HepG2 (cell line): ENCODE results near the gene CSE1L. TPM values are rescaled to one million over a fixed set of nuclear protein-coding genes. Genes with fewer than 3 reads are reported as not detected.

ENCODE experiments used
- ATAC-seq: fragments of 200-7000 bp; cut with Tn5 transposase; 3 replicates; pipeline ENCODE4 v1.9.1; 2020; ENCODE audit warnings: mild to moderate bottlenecking, moderate library complexity
- Bru-seq: library from RNA; stranded (reverse); fragments of 400-500 nt; gene quantifications from one replicate; lab custom pipeline; 2021; lab: Mats Ljungman, UMichigan
- BruChase-seq, 2 experiments: library from RNA; stranded (reverse); fragments of 400-500 nt; gene quantifications; one replicate each; lab custom pipeline; 2021; lab: Mats Ljungman, UMichigan
- BruUV-seq: library from RNA; stranded (reverse); fragments of 400-500 nt; replicated peaks from 2 replicates; lab custom pipeline; 2021; lab: Mats Ljungman, UMichigan
- CTCF ChIA-PET: fragments of 300-600 bp; formaldehyde crosslinking; extraction: SDS; loops from one replicate; lab custom pipeline; 2021; ENCODE audit warnings: low total read pairs, inconsistent platforms, low intra/inter-chr PET ratio; lab: Yijun Ruan, JAX
- POLR2A ChIA-PET: fragments of 350-600 bp; sonication (Branson Sonifier 250); formaldehyde crosslinking; loops from one replicate; lab custom pipeline; 2020; ENCODE audit warnings: antibody characterized with exemption, inconsistent platforms; lab: Yijun Ruan, JAX
- DNase-seq: peaks from one replicate; pipeline ENCODE4 v3.0.0-alpha.2; 2015; ENCODE audit warnings: low spot score
- FAIRE-seq: peaks from 3 replicates; lab custom pipeline; 2011; peaks lifted over from hg19 to GRCh38; lab: Jason Lieb, UNC
- H2AFZ ChIP-seq: one replicate; pipeline ENCODE4 v1.6.1; 2011; ENCODE audit warnings: low read length, inconsistent platforms
- H3K27ac ChIP-seq: fragments of 300-600 bp; 3 replicates; pipeline ENCODE4 v1.8.0; 2011; ENCODE audit warnings: mixed run types, mild to moderate bottlenecking, mixed read lengths, low read length, inconsistent platforms; ENCODE audit not compliant: insufficient read depth; ENCODE audit errors: extremely low read length
- H3K27me3 ChIP-seq, 2 experiments: fragments of 200-600 bp in 1 of 2; 2 replicates in 1 of 2; 3 replicates in 1 of 2; pipeline versions ENCODE4 v1.6.0 to v1.8.0; 2011; ENCODE audit warnings: low read length in 2 of 2, mild to moderate bottlenecking in 2 of 2, moderate library complexity in 2 of 2, inconsistent platforms in 1 of 2; ENCODE audit not compliant: insufficient read depth in 2 of 2, control insufficient read depth in 1 of 2
- H3K36me3 ChIP-seq, 2 experiments: fragments of 200-600 bp in 1 of 2; replicated peaks in 1 of 2; 2 replicates in 1 of 2; 3 replicates in 1 of 2; pipeline versions ENCODE4 v1.5.1 to v1.8.0; 2011; ENCODE audit warnings: low read length in 2 of 2, inconsistent platforms in 1 of 2; ENCODE audit not compliant: insufficient read depth in 2 of 2, control insufficient read depth in 1 of 2
- H3K4me1 ChIP-seq: 2 replicates; pipeline ENCODE4 v1.5.1; 2012; ENCODE audit warnings: low read length, inconsistent platforms; ENCODE audit not compliant: insufficient read depth
- H3K4me2 ChIP-seq: 2 replicates; pipeline ENCODE4 v1.6.0; 2011; ENCODE audit warnings: low read depth, low read length, inconsistent platforms
- H3K4me3 ChIP-seq, 3 experiments: fragments of 200-600 bp in 1 of 3; sonication (generic), shearing (Covaris generic) in 1 of 3; replicated peaks in 1 of 3; 2 replicates each; pipeline ENCODE4 v1.5.1; 2011 to 2016; ENCODE audit warnings: low read length in 3 of 3, inconsistent platforms in 2 of 3, low read depth in 2 of 3, mild to moderate bottlenecking in 2 of 3, control low read depth in 1 of 3, mixed read lengths in 1 of 3; ENCODE audit not compliant: insufficient read depth in 1 of 3
- H3K79me2 ChIP-seq: one replicate; pipeline ENCODE4 v1.6.1; 2011; ENCODE audit warnings: low read length, inconsistent platforms; ENCODE audit not compliant: insufficient read depth
- H3K9ac ChIP-seq: 2 replicates; pipeline ENCODE4 v1.6.0; 2011; ENCODE audit warnings: mild to moderate bottlenecking, low read depth, low read length, inconsistent platforms; ENCODE audit not compliant: insufficient read depth
- H3K9me3 ChIP-seq: 2 replicates; pipeline ENCODE4 v1.5.1; 2012; ENCODE audit warnings: mild to moderate bottlenecking, low read length
- H4K20me1 ChIP-seq: 2 replicates; pipeline ENCODE4 v1.6.0; 2011; ENCODE audit warnings: inconsistent platforms, mild to moderate bottlenecking, low read length, moderate library complexity; ENCODE audit not compliant: insufficient read depth
- FOXJ3 ChIP-seq: sonication (generic); formaldehyde crosslinking; IDR thresholded peaks from 2 replicates; pipeline ENCODE4 v1.4.0; 2020; ENCODE audit warnings: missing genetic modification reagents, mild to moderate bottlenecking, borderline replicate concordance
- IRX3 ChIP-seq: sonication (generic); formaldehyde crosslinking; IDR thresholded peaks from 2 replicates; pipeline ENCODE4 v1.8.1; 2023; ENCODE audit warnings: mild to moderate bottlenecking, low read depth, missing genetic modification reagents, borderline replicate concordance
- KLF9 ChIP-seq: IDR thresholded peaks from 2 replicates; pipeline ENCODE4 v1.6.1; 2016; ENCODE audit warnings: low read depth
- NFE2L1 ChIP-seq: sonication (generic); formaldehyde crosslinking; IDR thresholded peaks from 2 replicates; pipeline ENCODE4 v1.4.0; 2020; ENCODE audit warnings: missing genetic modification reagents, mild to moderate bottlenecking, borderline replicate concordance
- NR2F6 ChIP-seq, 2 experiments: IDR thresholded peaks; 2 replicates each; pipeline ENCODE4 v1.6.1; 2016; ENCODE audit warnings: antibody characterized with exemption in 1 of 2, mild to moderate bottlenecking in 1 of 2
- PAWR ChIP-seq: sonication (generic); formaldehyde crosslinking; IDR thresholded peaks from 2 replicates; pipeline ENCODE4 v1.4.0; 2020; ENCODE audit warnings: missing genetic modification reagents, mild to moderate bottlenecking, borderline replicate concordance
- RXRB ChIP-seq: IDR thresholded peaks from 2 replicates; pipeline ENCODE4 v1.6.1; 2016; ENCODE audit warnings: borderline replicate concordance, missing genetic modification reagents, missing compliant biosample characterization
- TCF7L2 ChIP-seq: IDR thresholded peaks from 2 replicates; pipeline ENCODE4 v1.6.1; 2011; ENCODE audit warnings: mild to moderate bottlenecking, low read depth, low read length, moderate library complexity
- ZKSCAN8 ChIP-seq: IDR thresholded peaks from 2 replicates; pipeline ENCODE4 v1.6.1; 2016; ENCODE audit warnings: borderline replicate concordance, missing genetic modification reagents, missing compliant biosample characterization
- ZNF121 ChIP-seq: sonication (generic); formaldehyde crosslinking; IDR thresholded peaks from 2 replicates; pipeline ENCODE4 v1.5.0; 2020; ENCODE audit warnings: mild to moderate bottlenecking, missing genetic modification reagents
- ZNF569 ChIP-seq: sonication (generic); formaldehyde crosslinking; IDR thresholded peaks from 2 replicates; pipeline ENCODE4 v1.5.0; 2020; ENCODE audit warnings: mild to moderate bottlenecking, missing genetic modification reagents, moderate library complexity, borderline replicate concordance
- WGBS: methylation state at CpG from one replicate; pipeline ENCODE4 v1.1.6; 2017; ENCODE audit warnings: low lambda C conversion rate; 5-methylcytosine and 5-hydroxymethylcytosine counted together
- in situ Hi-C: cut with HindIII; loops from 2 replicates; pipeline ENCODE4 v1.10.0; 2017; ENCODE audit warnings: low pct_unique_long_range_greater_than_20kb; ENCODE audit not compliant: extremely low pct_ligation_motif_present
- intact Hi-C: fragments of 100-400 bp; cut with micrococcal nuclease; formaldehyde crosslinking; loops from one replicate; pipeline ENCODE4 v1.10.0; 2022; ENCODE audit not compliant: unreplicated experiment
- long read RNA-seq, 2 experiments: library from RNA in 1 of 2; library from polyadenylated mRNA in 1 of 2; stranded (forward) in 1 of 2; unstranded in 1 of 2; transcript quantifications; one replicate each; pipeline ENCODE4 v2.0.0, GENCODE V29; 2019 to 2022
- polyA minus RNA-seq, 3 experiments: library from RNA; depleted of rRNA, polyadenylated mRNA; stranded (reverse); fragments of >200 nt; gene quantifications; 2 replicates each; pipeline ENCODE4 v1.2.3, GENCODE V29; 2011; ENCODE audit warnings: low replicate concordance in 1 of 3
- polyA plus RNA-seq, 8 experiments: library from polyadenylated mRNA; depleted of rRNA in 3 of 8; stranded (reverse) in 7 of 8; unstranded in 1 of 8; fragments of >200 nt; fragmentation: Illumina TruSeq in 4 of 8; extraction: Trizol in 4 of 8; gene quantifications; 2 replicates each; pipeline versions ENCODE4 v1.2.1 to v1.2.3, GENCODE V29; 2011 to 2016; ENCODE audit warnings: low read depth in 4 of 8, missing spikeins in 1 of 8, mixed read lengths in 1 of 8; ENCODE audit not compliant: insufficient read depth in 1 of 8
- total RNA-seq, 5 experiments: library from RNA; depleted of rRNA; stranded (reverse); fragments of >200 nt; fragmentation: Illumina TruSeq; extraction: Trizol; gene quantifications; 2 replicates each; pipeline ENCODE4 v1.2.3, GENCODE V29; 2016; ENCODE audit warnings: low read depth in 1 of 5
- TF ChIP-seq, protein P1 (sequence below): sonication (generic); formaldehyde crosslinking; IDR thresholded peaks from 2 replicates; pipeline ENCODE4 v1.8.0; 2022; ENCODE audit warnings: missing genetic modification reagents, mild to moderate bottlenecking, inconsistent platforms, borderline replicate concordance
- TF ChIP-seq, protein P2 (sequence below): IDR thresholded peaks from 2 replicates; pipeline ENCODE4 v1.6.1; 2016

The CSE1L gene
- total RNA-seq (2016; rRNA removed; fragmentation: Illumina TruSeq; extraction: Trizol) (258 and 449 TPM in 2 replicates), polyA plus RNA-seq (2011; rRNA removed) (37.1 and 56.9 TPM in 2 replicates), polyA minus RNA-seq (2011; rRNA and poly(A)+ RNA removed; ENCODE audit: low replicate concordance) (33.8 and 112 TPM in 2 replicates), Bru-seq, nascent RNA (percentile 94 among the genes with signal in this experiment), BruChase-seq, experiment 1, labeled RNA remaining after a 6-hour chase (percentile 94 among the genes with signal in this experiment), BruChase-seq, experiment 2, labeled RNA remaining after a 2-hour chase (percentile 96 among the genes with signal in this experiment)
- total RNA-seq (2016; cell fraction: cytosol; rRNA removed; fragmentation: Illumina TruSeq; extraction: Trizol; ENCODE audit: low read depth): 62.9 and 72.5 TPM in 2 replicates
- 257 and 452 TPM in 2 replicates for total RNA-seq (2016; cell fraction: insoluble cytoplasmic fraction; rRNA removed; fragmentation: Illumina TruSeq; extraction: Trizol)
- total RNA-seq (2016; cell fraction: membrane; rRNA removed; fragmentation: Illumina TruSeq; extraction: Trizol): 96.6 and 104 TPM in 2 replicates
- total RNA-seq (2016; cell fraction: nucleus; rRNA removed; fragmentation: Illumina TruSeq; extraction: Trizol): 167 and 185 TPM in 2 replicates
- polyA plus RNA-seq (2011; cell fraction: cytosol; rRNA removed): 22.6 and 30.5 TPM in 2 replicates
- 24.7 and 24.9 TPM in 2 replicates for polyA plus RNA-seq (2011; cell fraction: nucleus; rRNA removed)
- polyA plus RNA-seq (2012): 53.3 and 83.9 TPM in 2 replicates
- 18.3 and 22.0 TPM in 2 replicates for polyA plus RNA-seq (2016; cell fraction: cytosol; fragmentation: Illumina TruSeq; extraction: Trizol; ENCODE audit: low read depth)
- polyA plus RNA-seq (2016; cell fraction: insoluble cytoplasmic fraction; fragmentation: Illumina TruSeq; extraction: Trizol; ENCODE audit: low read depth): 363 and 386 TPM in 2 replicates
- polyA plus RNA-seq (2016; cell fraction: membrane; fragmentation: Illumina TruSeq; extraction: Trizol; ENCODE audit: low read depth): 45.2 and 49.9 TPM in 2 replicates
- polyA plus RNA-seq (2016; cell fraction: nucleus; fragmentation: Illumina TruSeq; extraction: Trizol; ENCODE audit: insufficient read depth, low read depth): 162 and 172 TPM in 2 replicates
- polyA minus RNA-seq (2011; cell fraction: cytosol; rRNA and poly(A)+ RNA removed): 46.4 and 54.2 TPM in 2 replicates
- 58.6 and 66.2 TPM in 2 replicates for polyA minus RNA-seq (2011; cell fraction: nucleus; rRNA and poly(A)+ RNA removed)
- long read RNA-seq, experiment 1, transcript CSE1L-201 (25 exons, 3,553 nt): major isoform, 86 of 122 reads
- long read RNA-seq, experiment 1, partial matches to known transcripts: 17 of 122 reads
- long read RNA-seq, experiment 1, other reads (novel, unspliced or antisense): 18 of 122 reads
- long read RNA-seq, experiment 2, transcript CSE1L-201 (25 exons, 3,553 nt): major isoform, 56 of 229 reads
- long read RNA-seq, experiment 2, partial matches to known transcripts: 131 of 229 reads
- long read RNA-seq, experiment 2, other reads (novel, unspliced or antisense): 42 of 229 reads

- in situ Hi-C loops (no loop called here), intact Hi-C loops (loop anchor here (1.0 to 5.0 kb wide), 2 partner anchors 124 to 173 kb away; partner anchors contain the start of genes ARFGEF2 and DDX27)
- peak within 1 kb of the TSS; percentile 56 for H2AFZ ChIP-seq
- ChIA-PET CTCF (no interaction called here), POLR2A (interaction anchor here (0.9 to 2.5 kb wide), 18 partner anchors 9 to 232 kb away, joined by 3 to 20 read pairs (median 6); partner anchors contain the start of genes DDX27 and ZNFX1)
- H3K36me3 ChIP-seq: peaks cover 0 to 16% of the 10 kb centered on the region in 2 experiments; a peak in 2 of 5 replicates
- H3K79me2 ChIP-seq: peaks cover 55% of the 10 kb centered on the region
- H3K27ac ChIP-seq: peak within 1 kb of the TSS; percentile 89
- FAIRE-seq: peak; percentile 77
- peak; percentile 97 for ATAC-seq
- H3K4me3 ChIP-seq: peak within 1 kb of the TSS; percentile 84 to 99 (median 87)
- no peaks in the 10 kb centered on the region for H3K9me3 ChIP-seq
- no peaks in the 10 kb centered on the region; a peak in 2 of 5 replicates for H3K27me3 ChIP-seq
- TSS peak; percentile 58 for BruUV-seq
- H3K4me2 ChIP-seq: peak within 1 kb of the TSS; percentile 94
- peaks cover 25% of the 10 kb centered on the region for H4K20me1 ChIP-seq
- peak within 1 kb of the TSS; percentile 97 for H3K9ac ChIP-seq
- H3K4me1 ChIP-seq: peaks cover 50% of the 10 kb centered on the region
- DNase-seq: peak; percentile 97
- WGBS: 1% methylated on average over 51 of the region's 80 CpGs
- TF ChIP-seq ZNF121 (CRISPR knock-in tag) (peak; percentile 9; the same call in 1 of the 2 replicates), NFE2L1 (CRISPR knock-in tag) (peak; percentile 52), IRX3 (CRISPR knock-in tag) (0 out of 2 replicates have a peak, but pooled peaks have one; percentile 92), FOXJ3 (CRISPR knock-in tag) (peak; percentile 89), NR2F6 (IDR thresholded peaks at IDR 0.05) (no peak), NR2F6 (CRISPR knock-in tag; IDR thresholded peaks at IDR 0.05) (peak; percentile 5; the same call in 1 of the 2 replicates), KLF9 (CRISPR knock-in tag) (peak; percentile 66; the same call in 1 of the 2 replicates), PAWR (CRISPR knock-in tag) (no peak; the same call in 1 of the 2 replicates), TCF7L2 (no peak), ZNF569 (CRISPR knock-in tag) (no peak), ZKSCAN8 (CRISPR knock-in tag) (peak; percentile 21; the same call in 1 of the 2 replicates), RXRB (CRISPR knock-in tag) (no peak; the same call in 1 of the 2 replicates)
- TF ChIP-seq, protein P1, sequence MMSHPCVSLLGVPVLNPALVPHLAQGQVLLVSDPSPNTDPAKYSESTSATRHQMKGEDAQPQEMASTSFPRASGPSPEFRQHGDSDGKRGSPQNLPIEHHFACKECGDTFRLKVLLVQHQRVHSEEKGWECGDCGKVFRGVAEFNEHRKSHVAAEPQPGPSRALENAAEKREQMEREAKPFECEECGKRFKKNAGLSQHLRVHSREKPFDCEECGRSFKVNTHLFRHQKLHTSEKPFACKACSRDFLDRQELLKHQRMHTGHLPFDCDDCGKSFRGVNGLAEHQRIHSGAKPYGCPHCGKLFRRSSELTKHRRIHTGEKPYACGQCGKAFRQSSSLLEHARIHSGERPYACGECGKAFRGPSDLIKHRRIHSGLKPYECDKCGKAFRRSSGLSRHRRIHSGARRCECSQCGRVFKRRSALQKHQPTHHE: peak; percentile 95; the same call in 1 of the 2 replicates
- TF ChIP-seq, protein P2, sequence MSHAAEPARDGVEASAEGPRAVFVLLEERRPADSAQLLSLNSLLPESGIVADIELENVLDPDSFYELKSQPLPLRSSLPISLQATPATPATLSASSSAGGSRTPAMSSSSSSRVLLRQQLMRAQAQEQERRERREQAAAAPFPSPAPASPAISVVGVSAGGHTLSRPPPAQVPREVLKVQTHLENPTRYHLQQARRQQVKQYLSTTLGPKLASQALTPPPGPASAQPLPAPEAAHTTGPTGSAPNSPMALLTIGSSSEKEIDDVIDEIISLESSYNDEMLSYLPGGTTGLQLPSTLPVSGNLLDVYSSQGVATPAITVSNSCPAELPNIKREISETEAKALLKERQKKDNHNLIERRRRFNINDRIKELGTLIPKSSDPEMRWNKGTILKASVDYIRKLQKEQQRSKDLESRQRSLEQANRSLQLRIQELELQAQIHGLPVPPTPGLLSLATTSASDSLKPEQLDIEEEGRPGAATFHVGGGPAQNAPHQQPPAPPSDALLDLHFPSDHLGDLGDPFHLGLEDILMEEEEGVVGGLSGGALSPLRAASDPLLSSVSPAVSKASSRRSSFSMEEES: peak; percentile 50; the same call in 1 of the 2 replicates
Measured at GRCh38 chr20:49046087-49046900, at the start of gene CSE1L. Gene CSE1L, plus strand, starts transcription at chr20:49046312. Its CDS starts 12,152 bp downstream, at chr20:49058464.
